HG02973 (cell line): ENCODE results near the gene LRP5.
A peak's percentile ranks its signal among the peaks of the same experiment; 100 is the strongest.

Source experiments
- ATAC-seq: cut with Tn5 transposase; IDR thresholded peaks from one replicate; pipeline ENCODE4 v1.9.1; 2021; ENCODE audit warnings: moderate library complexity; ENCODE audit not compliant: unreplicated experiment

LRP5 gene

GRCh38 chr11:68369756-68370155 lies 57.4 kb downstream of the LRP5 start:
- no peak for ATAC-seq

GRCh38 chr11:68370211-68371111 lies 58.1 kb downstream of the LRP5 start:
- peak; percentile 82 for ATAC-seq

- no peak for ATAC-seq
Measured at GRCh38 chr11:68371171-68372041, 59.0 kb downstream of the LRP5 start.

DNA sequence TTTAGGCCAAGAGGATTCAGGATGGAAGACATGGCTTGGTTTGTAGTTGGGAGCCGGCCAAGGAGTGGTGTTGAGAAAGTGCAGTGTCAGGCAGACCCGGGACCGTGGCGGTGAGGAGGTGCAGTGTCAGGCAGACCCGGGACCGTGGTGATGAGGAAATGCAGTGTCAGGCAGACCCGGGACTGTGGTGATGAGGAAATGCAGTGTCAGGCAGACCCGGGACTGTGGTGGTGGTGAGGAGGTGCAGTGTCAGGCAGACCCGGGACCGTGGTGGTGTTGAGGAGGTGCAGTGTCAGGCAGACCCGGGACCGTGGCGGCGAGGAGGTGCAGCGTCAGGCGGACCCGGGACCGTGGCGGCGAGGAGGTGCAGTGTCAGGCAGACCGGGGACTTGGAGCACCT lies 59.7 kb downstream of the LRP5 start:
- no peak for ATAC-seq

DNA sequence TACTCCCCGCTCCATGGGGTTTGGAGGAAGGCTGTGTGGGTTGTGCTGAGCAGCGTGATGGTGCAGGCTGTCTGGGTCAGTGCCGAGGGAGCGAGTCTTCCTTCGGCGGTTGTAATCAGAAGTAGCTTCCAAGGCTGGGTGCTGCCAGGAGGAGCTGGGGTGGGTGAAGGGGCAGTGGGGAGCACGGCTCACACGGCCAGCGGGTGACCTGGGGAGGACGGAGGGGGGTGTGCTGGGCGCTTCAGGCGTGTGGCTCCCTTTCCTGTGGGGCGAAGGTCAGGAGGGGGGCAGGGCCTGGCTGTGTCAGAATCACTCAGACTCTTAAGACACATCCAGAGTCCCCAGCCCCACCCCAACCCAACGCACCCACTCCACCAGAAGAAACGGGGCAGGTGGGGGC lies 60.2 kb downstream of the LRP5 start:
- ATAC-seq: no peak

- ATAC-seq: no peak
Measured at GRCh38 chr11:68373189-68373814, 60.9 kb downstream of the LRP5 start.

DNA sequence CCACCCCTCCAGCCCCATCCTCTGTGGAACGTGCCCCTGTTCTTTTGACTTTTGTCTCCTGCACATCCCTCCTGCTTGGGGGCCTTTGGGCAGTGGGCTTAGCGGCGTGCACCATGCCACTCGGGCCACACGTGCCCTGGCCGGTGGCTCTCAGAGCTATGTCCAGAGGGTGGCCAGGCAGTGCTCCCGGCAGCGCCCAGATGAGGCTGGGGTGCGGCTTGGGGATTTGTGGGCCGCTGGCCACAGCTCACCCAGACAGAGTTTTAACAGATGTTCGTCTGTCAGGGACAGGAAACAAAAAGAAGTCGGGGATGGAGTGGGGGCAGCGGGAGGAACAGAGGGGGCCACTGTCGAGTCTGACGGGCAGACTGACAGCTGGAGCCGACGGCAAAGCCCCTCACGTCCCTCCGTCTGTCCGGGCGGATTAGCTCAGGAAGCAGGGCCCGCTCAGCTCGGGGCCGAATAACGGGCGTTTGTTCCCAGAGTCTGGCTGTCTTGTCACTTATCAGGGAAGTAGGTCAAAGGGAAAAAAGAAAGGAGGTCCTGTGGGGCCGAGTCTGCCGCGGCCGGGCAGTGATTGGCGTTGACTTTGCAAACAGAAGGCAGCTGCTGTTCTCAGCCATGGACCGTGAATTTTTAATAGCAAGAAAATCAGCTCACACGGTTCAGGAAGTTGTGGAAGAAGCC lies 61.6 kb downstream of the LRP5 start:
- ATAC-seq: no peak

DNA sequence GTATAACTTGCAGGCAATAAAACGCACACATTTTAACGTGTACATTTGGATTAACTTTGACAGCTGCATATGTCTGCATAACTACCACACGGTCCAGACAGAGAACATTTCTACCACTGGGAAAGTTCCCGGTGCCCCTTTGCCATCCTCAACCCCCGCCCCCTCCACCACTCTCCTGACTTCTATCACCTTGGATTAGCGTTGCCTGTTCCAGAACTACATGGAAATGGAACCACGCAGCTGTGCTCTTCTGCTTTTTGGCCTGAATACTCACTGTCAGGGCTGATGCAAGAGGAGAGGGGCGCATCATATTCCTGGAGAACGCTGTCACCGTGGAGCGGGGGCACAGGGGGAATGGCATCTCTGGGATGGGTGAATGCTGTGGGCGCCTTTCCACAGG lies 62.1 kb downstream of the LRP5 start:
- no peak for ATAC-seq

DNA sequence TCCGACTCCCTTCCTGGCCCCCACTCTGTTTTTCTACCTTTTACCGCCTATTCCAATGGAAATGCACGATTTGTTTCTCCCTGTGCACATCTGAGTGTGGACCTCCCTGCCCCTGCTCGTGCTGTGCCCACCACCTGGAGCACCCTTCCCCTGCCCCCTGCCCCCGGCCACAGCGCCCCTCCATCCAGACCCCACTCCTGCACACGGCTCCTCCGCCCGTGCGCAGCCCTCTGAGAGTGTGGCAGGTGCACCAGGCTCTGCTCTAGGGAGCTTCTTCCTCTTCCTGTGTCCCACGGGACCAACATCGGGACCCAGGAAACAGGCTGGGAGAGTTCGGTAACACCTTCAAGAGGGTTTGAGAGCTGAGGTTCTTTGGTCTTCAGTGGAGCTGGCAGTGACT lies 62.9 kb downstream of the LRP5 start:
- no peak for ATAC-seq

DNA sequence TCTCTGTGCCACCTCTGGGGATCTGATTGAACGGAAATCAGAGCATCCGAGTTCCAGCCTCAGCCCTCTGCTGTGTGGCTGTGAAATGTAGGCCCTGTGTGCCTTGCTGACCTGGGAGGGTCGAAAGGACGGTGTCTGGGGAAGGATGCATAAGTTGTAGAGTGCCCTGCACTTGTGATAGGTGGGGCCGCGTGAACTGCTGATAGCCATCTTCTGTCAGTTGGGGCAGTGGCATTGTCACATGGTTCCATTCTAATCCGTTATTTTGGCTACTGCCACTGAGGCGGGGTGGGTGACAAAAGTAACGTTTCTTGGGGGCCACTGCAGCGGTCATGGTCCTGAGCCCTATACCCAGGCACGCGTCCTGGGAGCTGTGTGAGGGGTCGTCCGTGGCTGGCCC lies 63.4 kb downstream of the LRP5 start:
- ATAC-seq: no peak

DNA sequence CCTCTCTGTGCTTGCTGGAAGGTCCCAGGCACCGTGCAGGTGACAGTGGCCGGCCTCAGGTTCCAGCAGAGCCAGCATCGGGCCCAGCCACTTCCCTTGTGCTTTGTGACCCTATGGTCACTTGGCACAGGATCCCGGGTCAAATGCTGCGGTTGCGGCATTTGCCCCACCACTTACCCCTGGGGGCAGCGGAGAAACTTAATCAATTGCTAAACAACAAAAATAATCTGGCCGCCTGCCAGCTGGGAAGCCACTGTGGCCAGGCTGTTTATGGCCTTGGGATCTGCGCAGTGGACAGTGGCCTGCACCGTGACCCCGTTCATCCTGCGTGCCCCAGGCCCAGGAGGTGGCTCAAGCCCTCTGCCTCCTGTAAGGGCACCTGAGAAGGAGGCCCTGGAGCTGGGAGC lies 65.0 kb downstream of the LRP5 start:
- no peak for ATAC-seq

- ATAC-seq: no peak
Measured at GRCh38 chr11:68379206-68379605, 66.8 kb downstream of the LRP5 start.

DNA sequence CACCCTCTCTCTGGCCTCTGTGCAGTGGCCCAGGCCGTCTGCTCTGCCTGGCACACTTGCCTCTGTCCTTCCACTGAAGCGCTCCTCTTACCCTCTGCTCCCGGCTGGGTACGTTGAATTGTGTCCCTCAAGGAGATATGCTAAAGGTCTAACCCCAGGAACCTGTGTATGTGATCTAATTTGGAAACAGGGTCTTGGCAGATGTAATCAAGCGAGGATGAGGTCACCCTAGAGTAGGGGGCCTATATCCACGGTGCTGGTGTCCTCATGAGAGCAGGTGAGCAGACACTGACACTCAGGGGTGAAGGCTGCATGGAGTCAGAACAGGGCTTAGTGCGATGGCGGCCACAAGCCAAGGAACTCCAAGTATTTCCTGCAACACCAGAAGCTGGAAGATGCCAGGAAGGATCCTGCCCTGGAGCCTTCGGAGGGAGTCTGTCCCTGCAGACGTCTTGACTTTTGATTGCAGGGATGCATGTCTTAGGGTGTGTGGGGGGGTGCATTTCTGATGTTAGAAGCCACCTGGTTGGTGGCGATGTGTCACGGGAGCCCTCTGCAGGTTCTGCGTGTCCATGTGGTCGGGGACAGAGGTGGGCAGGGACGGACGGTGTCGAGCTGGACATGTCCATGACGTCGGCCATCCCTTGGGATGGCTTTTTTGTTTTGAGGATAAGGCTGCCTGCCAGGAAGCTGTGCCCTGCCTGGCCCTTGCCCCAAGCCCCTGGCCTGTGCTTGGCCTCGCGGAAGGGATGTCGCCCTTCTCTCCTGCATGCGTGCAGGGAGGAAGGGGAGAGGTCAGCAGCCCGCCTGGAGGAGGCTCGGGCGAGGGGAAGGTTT lies 68.6 kb downstream of the LRP5 start:
- no peak for ATAC-seq

DNA sequence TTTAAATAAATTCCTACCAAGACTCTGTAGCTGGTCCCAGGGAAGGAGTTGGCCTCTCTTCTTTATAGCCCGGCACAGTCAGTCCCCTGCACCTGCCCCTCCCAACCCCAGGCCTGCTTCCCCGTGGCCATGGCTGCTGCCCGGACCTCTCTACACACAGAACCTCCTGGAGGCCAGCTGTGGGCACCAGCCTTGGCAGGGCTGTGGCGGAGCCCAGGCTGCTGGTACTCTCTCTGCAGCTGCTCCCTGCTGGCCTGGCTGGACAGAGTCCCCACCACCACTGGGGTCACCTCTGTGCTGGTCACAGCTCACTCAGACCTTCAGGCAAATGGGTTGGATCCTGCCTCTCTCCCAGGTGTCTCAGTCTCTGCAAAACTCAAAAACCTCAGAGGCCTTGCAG lies 69.3 kb downstream of the LRP5 start:
- no peak for ATAC-seq

- no peak for ATAC-seq
Measured at GRCh38 chr11:68382358-68382998, 70.1 kb downstream of the LRP5 start.

- ATAC-seq: no peak
Measured at GRCh38 chr11:68383976-68384501, 71.6 kb downstream of the LRP5 start.

DNA sequence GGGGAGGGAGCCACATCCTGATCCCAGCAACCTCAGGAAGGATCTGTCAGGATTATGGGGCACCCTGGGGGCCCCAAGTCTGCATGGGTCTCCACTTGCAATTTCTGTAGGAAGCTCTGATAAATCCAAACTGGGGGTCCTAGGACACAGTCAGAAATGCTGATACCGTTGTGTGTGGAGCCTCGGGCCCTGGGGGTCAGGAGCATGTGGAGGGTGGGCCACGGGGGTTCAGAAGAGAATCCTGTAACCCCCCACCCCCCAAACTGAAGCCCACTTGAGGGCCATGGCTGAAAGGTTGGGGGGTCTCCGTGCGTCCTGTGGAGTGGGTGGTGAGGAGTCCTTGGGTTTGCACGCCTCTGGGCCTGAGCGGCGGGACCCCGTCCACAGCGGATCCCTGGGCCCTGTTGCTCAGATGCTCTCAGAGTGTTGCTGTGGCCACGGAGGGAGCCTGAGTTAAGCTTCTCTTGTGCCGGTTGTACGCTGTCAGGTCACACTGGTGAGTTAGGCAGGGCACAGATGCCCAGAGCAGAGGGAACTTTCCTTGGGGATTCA lies 72.2 kb downstream of the LRP5 start:
- no peak for ATAC-seq

DNA sequence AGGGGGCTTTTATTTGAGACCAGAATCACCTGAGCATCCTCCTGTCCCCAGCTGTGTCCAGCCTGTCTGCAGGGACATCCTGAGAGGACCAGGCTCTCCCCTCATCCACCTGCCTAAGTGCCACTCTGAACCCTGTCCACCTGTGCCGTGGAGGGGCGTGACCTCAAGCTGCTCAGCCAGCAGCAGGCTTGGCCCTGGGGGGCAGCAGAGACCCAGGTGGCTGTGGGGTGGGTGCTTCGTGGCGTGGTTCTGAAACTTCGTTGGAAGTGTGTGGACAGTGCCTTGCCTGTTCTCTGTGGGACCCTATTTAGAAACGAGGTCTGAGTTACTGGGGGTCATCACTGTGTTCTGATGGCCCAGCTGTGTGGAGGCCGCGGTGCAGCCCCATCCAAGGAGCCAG lies 72.7 kb downstream of the LRP5 start:
- no peak for ATAC-seq
